ENCODE measurements around the gene TLCD2. TPM values are rescaled to one million over a fixed set of nuclear protein-coding genes. Genes with fewer than 3 reads are reported as not detected.
A peak's percentile ranks its signal among the peaks of the same experiment; 100 is the strongest.

TLCD2 gene
- total RNA-seq, 2 experiments from 2014 or later, result 0.20 to 0.30 TPM

- no peak for ATAC-seq (ENCODE audit: low read depth)
Observed at GRCh38 chr17:1718362-1719165, 8.4 kb upstream of the TLCD2 start.

GRCh38 chr17:1716912-1717695 lies 6.9 kb upstream of the TLCD2 start:
- peaks cover 1% of the 10 kb centered on the region for H3K36me3 Mint-ChIP-seq
- ATAC-seq (ENCODE audit: low read depth), result peak; percentile 60
- H3K27me3 Mint-ChIP-seq, result peaks cover 9% of the 10 kb centered on the region
- peak; percentile 76 for DNase-seq
- H3K27ac Mint-ChIP-seq, result peak overlapping the region; percentile 90
- POLR2A ChIA-PET, result interaction anchor here (0.5 to 3.1 kb wide), 30 partner anchors 8 to 676 kb away, joined by 3 to 25 read pairs (median 3); partner anchors contain the start of genes DPH1, HIC1, PITPNA and PRPF8
- peak overlapping the region; percentile 94 for H3K4me3 Mint-ChIP-seq
- peaks cover 21% of the 10 kb centered on the region for H3K4me1 Mint-ChIP-seq
- no peaks in the 10 kb centered on the region for H3K9me3 Mint-ChIP-seq

More at GRCh38 chr17:1718362-1719165, 8.4 kb upstream of the TLCD2 start:
- Mint-ChIP-seq H3K27me3 (peaks cover 9% of the 10 kb centered on the region), H3K4me3 (peak overlapping the region; percentile 94), H3K4me1 (peaks cover 29% of the 10 kb centered on the region), H3K27ac (peak overlapping the region; percentile 90), H3K36me3 (no peaks in the 10 kb centered on the region), H3K9me3 (no peaks in the 10 kb centered on the region)
- POLR2A ChIA-PET, result interaction anchor here (1.5 to 3.1 kb wide), 2 partner anchors 52 to 112 kb away, joined by 5 to 20 read pairs; partner anchors contain the start of genes RPA1 and SMYD4
- peak; percentile 37 for DNase-seq

- Mint-ChIP-seq H3K9me3 (no peaks in the 10 kb centered on the region), H3K4me1 (peaks cover 23% of the 10 kb centered on the region), H3K4me3 (peak overlapping the region; percentile 94), H3K27me3 (peaks cover 9% of the 10 kb centered on the region), H3K36me3 (peaks cover 3% of the 10 kb centered on the region), H3K27ac (peak overlapping the region; percentile 90)
- POLR2A ChIA-PET, result interaction anchor here (0.5 to 3.1 kb wide), 26 partner anchors 9 to 677 kb away, joined by 3 to 25 read pairs (median 3); partner anchors contain the start of genes HIC1, PITPNA, PRPF8 and RPA1
- DNase-seq, result peak; percentile 100
- peak; percentile 85 for ATAC-seq (ENCODE audit: low read depth)
Observed at GRCh38 chr17:1716076-1716911, 6.1 kb upstream of the TLCD2 start.

GRCh38 chr17:1715803-1716075 lies 5.6 kb upstream of the TLCD2 start:
- DNase-seq, result peak; percentile 30
- Mint-ChIP-seq H3K36me3 (peaks cover 3% of the 10 kb centered on the region), H3K27me3 (peaks cover 14% of the 10 kb centered on the region), H3K27ac (peak overlapping the region; percentile 83), H3K4me3 (peak overlapping the region; percentile 94), H3K4me1 (peaks cover 22% of the 10 kb centered on the region), H3K9me3 (no peaks in the 10 kb centered on the region)
- ATAC-seq (ENCODE audit: low read depth), result no peak
- POLR2A ChIA-PET, result interaction anchor here (1.1 to 3.1 kb wide), 7 partner anchors 9 to 374 kb away, joined by 3 to 25 read pairs (median 11); partner anchors contain the start of genes PRPF8, RPA1, SMYD4 and WDR81

- H3K9me3 Mint-ChIP-seq, result no peaks in the 10 kb centered on the region
Observed at GRCh38 chr17:1714980-1715802, 5.0 kb upstream of the TLCD2 start.

GRCh38 chr17:1714427-1714979 lies 4.3 kb upstream of the TLCD2 start:
- no peak overlapping the region for H3K27ac Mint-ChIP-seq
- peak overlapping the region; percentile 73 for H3K4me3 Mint-ChIP-seq
- POLR2A ChIA-PET, result interaction anchor here (0.8 kb wide), 1 partner anchor 10 kb away, joined by 3 read pairs; the partner anchor contains the start of gene WDR81
- H3K27me3 Mint-ChIP-seq, result peaks cover 14% of the 10 kb centered on the region
- H3K4me1 Mint-ChIP-seq, result peaks cover 23% of the 10 kb centered on the region
- DNase-seq (peak; percentile 39), ATAC-seq (ENCODE audit: low read depth) (no peak)
- H3K36me3 Mint-ChIP-seq, result peaks cover 3% of the 10 kb centered on the region
- no peaks in the 10 kb centered on the region for H3K9me3 Mint-ChIP-seq

More at GRCh38 chr17:1714980-1715802, 5.0 kb upstream of the TLCD2 start:
- DNase-seq (peak; percentile 50), ATAC-seq (ENCODE audit: low read depth) (no peak)
- Mint-ChIP-seq H3K4me1 (peaks cover 23% of the 10 kb centered on the region), H3K27me3 (peaks cover 15% of the 10 kb centered on the region), H3K36me3 (peaks cover 3% of the 10 kb centered on the region), H3K4me3 (peak overlapping the region; percentile 63), H3K27ac (peak overlapping the region; percentile 60)
- POLR2A ChIA-PET, result interaction anchor here (1.1 to 3.1 kb wide), 6 partner anchors 31 to 374 kb away, joined by 3 to 25 read pairs (median 16); partner anchors contain the start of genes PRPF8, RPA1 and SMYD4

GRCh38 chr17:1713878-1714426 lies 3.8 kb upstream of the TLCD2 start:
- DNase-seq, result peak; percentile 31
- ATAC-seq (ENCODE audit: low read depth), result no peak
- Mint-ChIP-seq H3K27me3 (peaks cover 19% of the 10 kb centered on the region), H3K9me3 (no peaks in the 10 kb centered on the region), H3K27ac (no peak overlapping the region), H3K4me1 (peaks cover 23% of the 10 kb centered on the region), H3K4me3 (peak overlapping the region; percentile 73), H3K36me3 (peaks cover 3% of the 10 kb centered on the region)
- POLR2A ChIA-PET, result interaction anchor here (0.8 kb wide), 1 partner anchor 10 kb away, joined by 3 read pairs; the partner anchor contains the start of gene WDR81

- Mint-ChIP-seq H3K4me3 (no peak overlapping the region), H3K9me3 (no peaks in the 10 kb centered on the region), H3K27me3 (peaks cover 23% of the 10 kb centered on the region), H3K4me1 (peaks cover 23% of the 10 kb centered on the region), H3K36me3 (peaks cover 3% of the 10 kb centered on the region), H3K27ac (no peak overlapping the region)
- no peak for ATAC-seq (ENCODE audit: low read depth)
- no peak for DNase-seq
- POLR2A ChIA-PET, result interaction anchor here (0.6 to 0.8 kb wide), 2 partner anchors 11 to 83 kb away, joined by 3 read pairs; partner anchors contain the start of gene WDR81
Observed at GRCh38 chr17:1713160-1713877, 3.1 kb upstream of the TLCD2 start.

GRCh38 chr17:1712271-1712670 lies 2.1 kb upstream of the TLCD2 start:
- H3K36me3 Mint-ChIP-seq, result peaks cover 3% of the 10 kb centered on the region
- H3K27me3 Mint-ChIP-seq, result peaks cover 28% of the 10 kb centered on the region
- no peak for DNase-seq
- peaks cover 17% of the 10 kb centered on the region for H3K4me1 Mint-ChIP-seq
- POLR2A ChIA-PET, result no interaction called here
- H3K9me3 Mint-ChIP-seq, result no peaks in the 10 kb centered on the region
- H3K27ac Mint-ChIP-seq, result no peak overlapping the region
- no peak for ATAC-seq (ENCODE audit: low read depth)
- H3K4me3 Mint-ChIP-seq, result no peak overlapping the region

GRCh38 chr17:1711804-1712203 lies 1.6 kb upstream of the TLCD2 start:
- POLR2A ChIA-PET, result no interaction called here
- H3K27me3 Mint-ChIP-seq, result peaks cover 30% of the 10 kb centered on the region
- no peak for ATAC-seq (ENCODE audit: low read depth)
- peaks cover 3% of the 10 kb centered on the region for H3K36me3 Mint-ChIP-seq
- DNase-seq, result no peak
- H3K27ac Mint-ChIP-seq, result no peak overlapping the region
- no peaks in the 10 kb centered on the region for H3K9me3 Mint-ChIP-seq
- no peak overlapping the region for H3K4me3 Mint-ChIP-seq
- peaks cover 17% of the 10 kb centered on the region for H3K4me1 Mint-ChIP-seq

Measured in activated naive CD8-positive, alpha-beta T cell treated with anti-CD3 and anti-CD28 coated beads, Interleukin-2, amount 10 ng/mL, durations not matched to agents 7 days and 5 days (primary cell).